GM12875 (cell line): Measurements from ENCODE around the gene AKAP13.

Experiments used
- H3K4me3 ChIP-seq: one replicate; pipeline ENCODE4 v1.5.1; 2011; ENCODE audit warnings: low read depth, low read length, control low read depth
- CTCF ChIP-seq: IDR thresholded peaks from 2 replicates; pipeline ENCODE4 v1.5.1; 2011; ENCODE audit warnings: low read depth, mild to moderate bottlenecking, control low read depth, inconsistent platforms, low read length, moderate library complexity, borderline replicate concordance; ENCODE audit not compliant: insufficient read depth

AKAP13 gene

GRCh38 chr15:85403745-85404144, 23.3 kb downstream of the AKAP13 start:
- no peak for TF ChIP-seq CTCF
- no peak overlapping the region for H3K4me3 ChIP-seq

DNA sequence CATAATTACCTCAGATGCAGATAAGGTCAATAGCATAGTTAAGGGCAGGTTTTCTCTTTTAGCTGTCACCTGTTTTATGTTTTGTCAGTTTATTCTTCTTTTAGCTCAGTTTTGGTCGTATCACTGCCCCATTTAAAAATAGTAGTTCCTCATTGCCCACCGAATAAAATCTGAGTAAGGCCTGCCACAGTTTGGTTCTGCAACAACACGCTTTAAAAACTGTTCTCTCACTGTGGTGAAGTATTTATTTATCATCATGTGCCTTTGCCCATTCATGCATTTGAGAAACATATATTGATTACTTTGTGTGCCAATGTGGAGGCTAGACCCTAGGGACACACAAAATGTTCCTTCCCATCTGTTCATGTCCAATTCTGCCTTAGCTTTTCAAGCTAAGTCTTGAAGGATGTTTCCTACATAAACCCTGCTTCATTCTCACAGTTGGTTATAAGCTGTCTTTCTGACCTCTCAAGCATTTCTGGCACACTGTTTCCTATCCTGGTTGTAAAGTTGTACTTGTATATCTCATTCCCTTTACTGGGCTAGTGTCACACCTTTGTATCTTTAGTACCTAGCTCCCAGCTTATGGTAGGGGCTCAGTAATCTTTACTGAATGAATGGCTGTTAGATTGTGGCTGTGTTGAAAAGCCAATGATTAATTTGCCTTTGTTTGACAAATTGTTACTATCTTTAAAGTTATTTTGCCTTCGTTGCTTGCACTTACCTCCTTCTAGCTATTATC, 23.9 kb downstream of the AKAP13 start:
- H3K4me3 ChIP-seq, result no peak overlapping the region
- no peak for TF ChIP-seq CTCF

DNA sequence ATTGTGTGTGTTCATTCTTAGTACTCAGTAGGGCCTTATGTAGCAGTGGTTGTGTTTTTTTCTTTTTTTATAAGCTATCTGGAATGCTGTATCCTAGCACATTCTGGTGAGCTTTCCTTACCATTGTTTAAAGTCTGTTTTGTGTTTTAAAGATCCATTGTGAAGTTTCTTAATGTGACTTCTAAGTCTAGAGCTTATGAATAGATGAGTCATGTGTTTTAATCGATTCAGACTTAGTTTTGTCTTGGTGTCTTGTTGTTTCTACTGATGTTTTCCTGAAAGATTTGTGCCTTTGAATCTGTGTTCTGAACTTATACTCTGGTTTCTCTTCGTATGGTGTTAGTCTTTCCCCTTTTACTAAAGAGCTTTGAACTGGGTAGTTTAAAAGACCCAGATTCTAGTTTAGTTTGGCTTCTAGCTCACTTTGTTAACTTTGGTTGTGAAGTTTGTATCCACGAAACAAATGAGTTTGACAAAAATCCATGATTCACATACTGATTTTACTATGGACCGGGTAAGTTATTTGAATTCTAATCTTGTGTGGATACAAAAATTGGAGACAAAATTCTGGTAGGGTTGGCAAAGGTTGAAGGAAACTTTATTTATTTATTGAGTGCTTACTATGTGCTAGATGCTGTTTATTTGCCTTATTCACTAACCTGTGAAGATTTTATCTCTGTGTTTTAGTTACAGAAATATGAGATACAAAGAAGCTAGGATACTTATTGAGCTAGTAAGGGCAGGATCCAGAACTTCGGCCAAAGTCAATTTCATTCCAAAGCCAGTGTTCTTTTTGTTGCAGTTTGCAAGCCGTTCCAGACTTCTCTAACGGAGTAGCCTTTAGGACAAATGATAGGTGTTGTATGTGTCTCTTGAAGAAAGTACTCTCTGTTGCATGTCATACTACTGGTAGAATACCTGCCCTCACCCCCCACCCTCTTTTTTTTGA, 24.8 kb downstream of the AKAP13 start:
- no peak overlapping the region for H3K4me3 ChIP-seq
- TF ChIP-seq CTCF, result no peak

DNA sequence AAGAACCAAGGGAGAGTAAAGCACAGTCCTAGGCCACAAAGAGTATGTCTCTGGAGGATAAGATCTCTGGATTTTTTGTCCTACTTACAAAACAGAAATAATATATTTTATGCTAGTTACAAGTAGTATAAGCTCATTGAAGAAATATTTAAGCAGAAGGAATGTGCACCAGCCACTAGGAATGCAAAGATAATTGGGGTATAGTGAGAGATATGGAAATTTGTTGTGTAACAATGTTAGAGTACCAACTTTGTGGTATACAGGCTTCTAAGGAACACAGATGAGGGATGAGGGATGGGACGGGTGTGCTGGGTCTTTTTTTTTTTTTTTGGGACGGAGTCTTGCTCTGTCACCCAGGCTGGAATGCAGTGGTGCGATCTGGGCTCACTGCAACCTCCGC, 26.5 kb downstream of the AKAP13 start:
- no peak overlapping the region for H3K4me3 ChIP-seq
- TF ChIP-seq CTCF, result no peak

DNA sequence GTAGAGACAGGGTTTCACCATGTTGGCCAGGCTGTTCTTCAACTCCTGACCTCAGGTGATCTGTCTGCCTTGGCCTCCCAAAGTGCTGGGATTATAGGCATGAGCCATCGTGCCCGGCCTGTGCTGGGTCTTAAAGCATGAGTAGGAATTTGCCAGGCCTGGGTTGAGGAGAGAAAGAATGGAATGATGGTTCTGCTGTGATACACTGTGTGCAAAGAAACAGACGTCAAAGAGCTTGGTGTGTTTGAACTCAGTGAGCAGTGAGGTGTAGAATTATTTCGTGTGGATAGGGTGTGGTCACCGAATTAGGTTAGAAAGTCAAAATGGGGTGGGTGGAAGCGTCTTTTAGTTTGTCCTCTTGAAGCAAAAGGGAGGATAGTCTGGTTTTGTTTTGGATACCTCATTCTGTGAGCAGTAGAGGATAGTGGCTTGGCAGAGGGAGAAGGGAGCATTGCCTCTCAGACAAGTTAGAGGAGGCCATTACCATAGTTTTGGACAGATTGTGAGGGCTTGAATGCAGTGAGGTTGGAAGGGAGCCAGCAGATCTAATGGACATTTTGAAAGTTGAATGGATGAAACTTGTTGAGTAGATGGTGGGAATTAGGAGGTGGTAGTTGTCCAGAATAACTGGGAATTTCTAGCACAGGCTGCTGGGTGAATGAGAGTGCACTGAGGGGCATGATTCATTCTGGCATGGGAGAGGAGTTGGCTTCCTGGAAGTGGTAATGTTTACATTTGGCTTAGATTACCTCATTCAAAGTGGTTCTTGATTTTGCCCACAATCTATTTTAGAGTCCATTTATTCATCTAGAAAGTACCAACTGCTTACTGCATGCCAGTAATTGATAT, 27.2 kb downstream of the AKAP13 start:
- TF ChIP-seq CTCF, result no peak
- no peak overlapping the region for H3K4me3 ChIP-seq

DNA sequence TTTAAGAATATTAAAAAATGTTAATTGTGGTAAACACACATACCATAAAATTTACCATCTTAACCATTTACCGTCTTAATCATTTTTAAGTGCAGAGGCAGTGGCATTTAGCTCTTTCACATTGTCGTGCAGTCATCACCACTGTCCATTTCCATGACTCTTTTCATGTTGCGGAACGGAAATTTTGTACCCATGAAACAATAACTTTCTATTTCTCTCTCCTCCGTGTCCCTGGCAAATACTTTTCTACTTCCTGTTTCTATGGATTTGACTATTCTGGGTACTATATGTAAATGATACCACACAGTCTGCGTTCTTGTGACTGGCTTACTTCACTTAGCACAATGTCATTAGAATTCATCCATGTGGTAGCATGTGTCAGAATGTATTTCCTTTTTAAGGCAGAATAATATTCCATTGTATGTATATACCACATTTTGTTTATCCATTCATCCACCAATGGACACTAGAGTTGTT, 27.9 kb downstream of the AKAP13 start:
- H3K4me3 ChIP-seq, result no peak overlapping the region
- TF ChIP-seq CTCF, result no peak
